GM12874 (cell line): ENCODE results near the gene USP38.

Experiments
- TF ChIP-seq, protein P1 (sequence below): IDR thresholded peaks from 2 replicates; pipeline ENCODE4 v1.5.1; 2011; ENCODE audit warnings: low read depth, mild to moderate bottlenecking, control low read depth, low read length, moderate library complexity; ENCODE audit not compliant: insufficient read depth

Gene USP38

GRCh38 chr4:143183513-143184216, 1.1 kb upstream of the USP38 start:
- TF ChIP-seq, protein P1, sequence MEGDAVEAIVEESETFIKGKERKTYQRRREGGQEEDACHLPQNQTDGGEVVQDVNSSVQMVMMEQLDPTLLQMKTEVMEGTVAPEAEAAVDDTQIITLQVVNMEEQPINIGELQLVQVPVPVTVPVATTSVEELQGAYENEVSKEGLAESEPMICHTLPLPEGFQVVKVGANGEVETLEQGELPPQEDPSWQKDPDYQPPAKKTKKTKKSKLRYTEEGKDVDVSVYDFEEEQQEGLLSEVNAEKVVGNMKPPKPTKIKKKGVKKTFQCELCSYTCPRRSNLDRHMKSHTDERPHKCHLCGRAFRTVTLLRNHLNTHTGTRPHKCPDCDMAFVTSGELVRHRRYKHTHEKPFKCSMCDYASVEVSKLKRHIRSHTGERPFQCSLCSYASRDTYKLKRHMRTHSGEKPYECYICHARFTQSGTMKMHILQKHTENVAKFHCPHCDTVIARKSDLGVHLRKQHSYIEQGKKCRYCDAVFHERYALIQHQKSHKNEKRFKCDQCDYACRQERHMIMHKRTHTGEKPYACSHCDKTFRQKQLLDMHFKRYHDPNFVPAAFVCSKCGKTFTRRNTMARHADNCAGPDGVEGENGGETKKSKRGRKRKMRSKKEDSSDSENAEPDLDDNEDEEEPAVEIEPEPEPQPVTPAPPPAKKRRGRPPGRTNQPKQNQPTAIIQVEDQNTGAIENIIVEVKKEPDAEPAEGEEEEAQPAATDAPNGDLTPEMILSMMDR: no peak

- TF ChIP-seq, protein P1: no peak
Measured at GRCh38 chr4:143184217-143184502, 557 bp upstream of the USP38 start.

DNA sequence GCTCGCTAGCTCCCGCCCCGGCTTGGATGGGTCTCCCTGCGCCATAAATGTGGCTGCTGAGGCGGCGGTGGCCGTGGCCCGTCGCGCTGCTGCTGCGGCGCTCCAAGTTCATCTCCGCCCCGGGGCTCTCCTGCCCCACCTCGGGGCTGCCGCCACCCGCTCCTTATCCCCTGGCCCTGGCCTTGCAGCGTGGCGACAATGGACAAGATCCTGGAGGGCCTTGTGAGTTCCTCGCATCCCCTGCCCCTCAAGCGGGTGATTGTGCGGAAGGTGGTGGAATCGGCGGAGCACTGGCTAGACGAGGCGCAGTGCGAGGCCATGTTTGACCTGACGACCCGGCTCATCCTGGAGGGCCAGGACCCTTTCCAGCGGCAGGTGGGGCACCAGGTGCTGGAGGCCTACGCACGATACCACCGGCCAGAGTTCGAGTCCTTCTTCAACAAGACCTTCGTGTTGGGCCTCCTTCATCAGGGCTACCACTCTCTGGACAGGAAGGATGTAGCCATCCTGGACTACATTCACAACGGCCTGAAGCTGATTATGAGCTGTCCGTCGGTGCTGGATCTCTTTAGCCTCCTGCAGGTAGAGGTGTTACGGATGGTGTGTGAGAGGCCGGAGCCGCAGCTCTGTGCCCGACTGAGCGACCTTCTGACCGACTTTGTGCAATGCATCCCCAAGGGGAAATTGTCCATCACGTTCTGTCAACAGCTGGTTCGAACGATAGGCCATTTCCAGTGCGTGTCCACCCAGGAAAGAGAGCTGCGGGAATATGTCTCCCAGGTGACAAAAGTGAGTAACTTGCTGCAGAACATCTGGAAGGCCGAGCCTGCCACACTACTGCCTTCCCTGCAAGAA, 763 bp downstream of the USP38 start:
- TF ChIP-seq, protein P1: no peak

DNA sequence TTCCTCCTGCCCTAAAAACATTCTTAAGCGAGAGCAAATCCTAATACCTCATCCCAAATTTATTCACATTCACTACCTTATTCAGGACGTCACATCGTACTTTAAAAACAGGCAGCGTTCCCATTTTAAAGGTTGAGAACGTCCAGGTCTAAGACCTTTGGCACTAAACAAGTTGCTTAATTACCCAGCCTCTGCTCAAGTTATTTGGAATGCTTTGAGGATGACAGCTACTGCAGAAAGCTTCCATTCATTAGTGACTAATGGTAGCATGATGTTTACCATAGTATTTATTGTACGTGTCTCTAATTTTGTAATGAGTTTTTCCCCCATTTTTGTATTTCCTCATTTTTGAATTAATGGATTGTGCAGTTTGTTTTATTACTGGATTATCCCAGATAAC, 1.5 kb downstream of the USP38 start:
- TF ChIP-seq, protein P1: no peak

- TF ChIP-seq, protein P1: no peak
Measured at GRCh38 chr4:143186649-143187048, 1.9 kb downstream of the USP38 start.

DNA sequence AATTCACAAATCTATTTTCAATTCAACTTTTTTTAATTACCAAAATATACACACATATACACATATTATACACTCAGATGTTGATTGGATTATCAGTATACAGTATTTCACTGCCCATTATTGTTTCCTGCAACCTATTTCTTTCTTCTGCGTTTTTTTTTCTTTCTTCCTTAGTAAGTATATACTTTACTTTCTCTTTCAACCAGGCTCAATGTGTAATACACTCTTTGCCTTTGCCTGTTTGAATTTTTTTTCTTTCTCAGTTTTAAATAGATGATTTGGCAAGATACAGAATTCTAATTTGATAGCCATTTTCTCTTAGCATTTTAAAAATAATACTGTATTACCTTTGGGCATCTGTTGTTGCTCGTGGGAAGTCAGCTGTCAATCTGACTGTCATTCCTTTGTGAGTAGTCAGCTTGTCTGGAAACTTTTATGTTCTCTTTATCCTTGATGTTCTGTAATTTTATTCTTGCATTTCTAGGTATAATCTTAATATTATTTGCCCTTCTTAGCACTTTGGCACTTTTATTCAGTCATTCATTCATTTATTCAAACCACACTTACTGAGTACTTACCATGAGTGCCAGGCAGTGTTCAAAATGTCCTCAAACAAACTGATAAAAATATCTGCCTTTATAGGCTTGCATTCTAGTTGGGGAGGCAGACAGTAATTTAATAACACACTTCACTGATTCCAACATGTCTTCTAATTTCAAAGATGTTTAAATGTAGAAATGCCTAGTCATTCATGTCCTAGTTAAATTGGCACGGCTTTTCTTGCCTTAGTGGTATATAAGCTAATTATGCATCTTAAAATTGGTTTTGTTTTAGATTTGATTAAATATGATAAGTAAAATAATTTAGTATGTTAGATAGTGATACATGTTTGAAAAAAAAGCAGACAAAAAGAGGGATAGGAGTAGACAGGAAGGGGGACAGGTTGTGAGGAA, 3.7 kb downstream of the USP38 start:
- TF ChIP-seq, protein P1: no peak

DNA sequence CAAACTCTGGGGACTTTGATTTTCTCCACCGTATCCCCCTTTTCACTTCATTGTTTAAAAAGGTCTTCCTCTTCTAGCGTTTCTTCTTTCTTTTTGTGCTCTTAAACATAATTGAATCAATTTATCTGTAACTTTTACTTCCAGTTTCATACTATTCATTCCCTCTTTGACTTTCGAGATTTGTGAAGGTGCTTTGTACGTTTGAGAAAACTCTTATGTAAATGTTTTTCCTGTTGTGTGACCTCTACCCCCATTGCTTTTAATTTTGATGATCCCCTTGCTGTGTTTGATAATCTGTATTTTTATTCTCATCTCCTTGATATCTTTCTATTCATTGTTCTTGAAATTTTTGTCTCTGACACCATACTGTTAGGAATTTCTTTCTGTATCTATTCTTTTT, 4.8 kb downstream of the USP38 start:
- TF ChIP-seq, protein P1: no peak
